Measurements from ENCODE around the gene IRF2.
A peak's percentile ranks its signal among the peaks of the same experiment; 100 is the strongest.

IRF2 gene

GRCh38 chr4:184406958-184407391 lies 67.4 kb downstream of the IRF2 start:
- DNase-seq: peak; percentile 33

- no peak for DNase-seq
Measured at GRCh38 chr4:184404047-184404446, 70.3 kb downstream of the IRF2 start.

GRCh38 chr4:184403384-184403781 lies 71.0 kb downstream of the IRF2 start:
- no peak for DNase-seq

GRCh38 chr4:184402740-184403383 lies 71.5 kb downstream of the IRF2 start:
- no peak for DNase-seq

DNA sequence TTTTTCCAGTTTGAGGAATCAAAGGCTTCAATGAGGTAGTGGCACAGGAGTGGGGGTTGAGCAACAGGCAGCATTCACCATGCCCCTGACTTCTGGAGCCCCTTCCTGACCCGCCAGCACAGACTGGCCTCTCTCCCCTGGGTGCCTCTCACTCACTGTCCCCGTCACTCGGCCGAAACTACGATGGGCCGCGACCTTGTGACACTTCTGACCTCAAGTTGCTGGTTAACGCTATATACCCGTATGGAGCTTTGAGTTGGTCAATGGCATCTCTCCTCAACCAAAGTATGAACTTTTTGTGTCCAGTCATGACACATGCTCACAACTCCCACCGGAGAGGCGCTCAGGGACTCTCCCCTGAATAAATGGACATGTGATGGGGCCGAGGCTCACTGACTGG lies 72.1 kb downstream of the IRF2 start:
- DNase-seq: no peak

DNA sequence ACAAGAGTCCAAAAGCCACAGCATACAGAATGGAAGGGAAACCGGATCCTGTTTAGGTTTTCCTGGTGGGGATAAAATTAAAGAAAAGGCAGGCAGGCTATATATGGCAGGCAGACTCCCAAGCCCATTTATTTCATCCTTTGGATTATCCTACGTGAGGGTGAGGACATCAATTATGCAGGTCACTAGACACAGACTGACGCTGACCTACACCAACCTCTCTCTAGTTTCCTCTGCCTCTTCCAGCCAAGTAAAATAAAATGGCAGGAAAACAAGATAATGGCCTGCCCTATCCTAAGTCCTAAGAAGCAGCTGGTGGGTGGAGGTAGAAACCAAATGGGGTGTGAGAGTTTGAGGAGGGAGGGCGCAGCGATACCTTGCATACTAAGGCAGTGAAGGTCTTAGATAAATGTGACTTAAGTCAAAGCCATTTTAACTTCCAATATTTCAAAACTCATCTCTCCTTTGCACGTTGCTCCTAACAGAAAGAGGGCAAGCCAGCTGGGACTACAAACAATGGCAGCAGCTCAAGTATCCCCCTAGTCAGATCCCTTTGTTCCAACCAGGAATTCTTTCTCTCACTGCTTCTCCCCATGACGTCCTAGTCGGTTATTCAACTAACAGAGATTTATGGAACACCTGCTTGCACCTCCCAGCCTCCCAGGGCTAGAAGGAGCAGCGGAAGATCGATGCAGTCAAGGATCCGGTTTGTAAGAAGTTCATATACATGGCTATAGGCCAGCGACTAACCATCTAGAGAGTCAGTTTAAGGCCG lies 72.8 kb downstream of the IRF2 start:
- DNase-seq: peak; percentile 3

DNA sequence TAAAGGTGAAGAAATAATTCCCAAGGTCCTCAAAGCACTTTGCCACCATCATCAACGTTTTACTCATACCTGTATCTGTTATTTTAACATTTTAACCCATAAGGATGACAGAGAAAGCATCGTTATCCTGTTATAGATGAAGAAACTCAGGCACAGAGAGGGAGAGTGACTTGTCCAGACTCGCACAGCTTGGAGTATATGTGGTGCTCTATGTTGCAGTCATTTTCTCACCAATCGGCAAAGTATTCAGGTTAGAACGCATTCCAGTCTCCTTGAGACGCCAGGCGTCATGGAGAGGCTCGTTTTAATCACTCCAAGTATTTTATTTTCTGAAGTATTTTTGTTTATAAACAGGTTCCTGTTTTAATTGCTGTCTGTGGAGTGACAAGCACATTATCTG lies 73.5 kb downstream of the IRF2 start:
- DNase-seq: no peak

GRCh38 chr4:184400375-184400870 lies 73.9 kb downstream of the IRF2 start:
- no peak for DNase-seq

DNA sequence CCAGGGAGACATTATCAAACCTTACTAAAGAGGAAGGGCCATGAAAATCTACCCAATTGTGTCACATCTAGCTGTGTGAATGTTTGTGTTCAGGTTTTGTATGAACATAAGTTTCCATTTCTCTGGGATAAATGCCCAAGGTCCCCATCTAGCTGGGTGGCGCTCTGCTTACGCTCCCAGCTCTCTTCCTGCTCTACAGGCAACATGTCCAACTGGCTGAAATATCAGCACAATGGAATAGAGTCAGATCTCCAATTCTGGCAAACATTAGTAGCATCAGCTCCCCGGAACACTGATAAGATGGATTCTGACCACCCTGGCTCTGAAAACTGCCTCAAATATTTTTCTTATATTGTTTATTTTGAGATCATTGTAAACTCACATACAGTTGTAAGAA lies 74.8 kb downstream of the IRF2 start:
- DNase-seq: peak; percentile 5

- DNase-seq: no peak
Measured at GRCh38 chr4:184398741-184399511, 75.4 kb downstream of the IRF2 start.

- DNase-seq: peak; percentile 53
Measured at GRCh38 chr4:184397516-184398163, 76.7 kb downstream of the IRF2 start.

DNA sequence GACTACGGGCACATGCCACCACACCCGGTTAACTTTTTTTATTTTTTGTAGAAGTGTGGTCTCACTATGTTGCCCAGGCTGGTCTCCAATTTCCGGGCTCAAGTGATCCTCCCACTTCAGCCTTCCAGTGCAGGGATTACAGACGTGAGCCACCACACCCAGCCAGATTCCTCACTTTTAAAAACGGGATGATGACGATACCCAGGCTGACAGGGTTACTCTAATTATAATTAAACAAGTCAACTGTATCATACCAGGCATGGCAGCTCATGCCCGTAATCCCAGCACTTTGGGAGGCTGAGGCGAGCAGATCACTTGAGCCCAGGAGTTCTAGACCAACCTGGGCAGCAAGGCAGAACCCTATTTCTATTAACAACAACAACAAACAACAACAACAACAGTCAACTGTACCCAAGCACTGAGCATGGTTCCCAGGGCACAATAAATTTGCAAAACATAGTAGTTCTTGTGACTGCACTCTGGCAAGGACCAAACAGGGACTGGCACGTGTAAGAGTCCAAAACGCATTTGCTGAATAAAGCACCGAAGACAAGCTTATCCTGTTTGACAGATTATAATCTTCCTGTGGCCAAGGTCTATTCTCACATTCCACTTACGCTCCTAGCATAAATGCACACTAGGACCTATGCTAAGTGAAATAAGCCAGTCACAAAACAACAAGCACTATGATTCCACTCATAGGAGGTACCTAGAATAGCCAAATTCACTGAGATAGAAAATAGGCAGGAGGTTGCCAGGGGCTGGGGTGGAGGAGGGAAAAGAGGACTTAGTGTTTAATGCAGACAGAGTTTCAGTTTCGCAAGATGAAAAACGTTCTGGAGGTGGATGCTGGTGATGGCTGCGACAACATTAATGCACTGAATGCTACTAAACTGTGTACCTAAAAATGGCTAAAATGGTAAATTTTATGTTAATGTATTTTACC lies 77.5 kb downstream of the IRF2 start:
- peak; percentile 28 for DNase-seq

DNA sequence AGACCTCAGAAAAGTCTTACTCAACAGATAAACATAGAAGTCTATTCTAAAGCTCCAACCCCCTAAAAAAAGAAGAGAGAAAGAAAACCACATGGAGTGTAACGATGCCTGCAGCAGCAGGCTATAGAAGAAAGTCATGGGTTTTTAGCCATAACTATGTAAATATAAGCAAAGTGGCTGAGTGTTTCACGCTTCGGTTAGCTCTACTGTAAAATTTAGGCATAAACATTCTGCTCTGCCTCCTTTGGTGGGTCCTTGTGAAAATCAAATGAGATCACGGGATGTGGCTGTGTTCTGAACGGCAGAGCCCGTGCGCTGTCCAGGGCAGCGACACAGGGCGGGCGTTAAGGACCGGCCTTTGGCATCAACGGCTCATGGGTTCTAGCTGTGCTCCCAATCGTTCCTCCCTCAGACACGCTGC lies 78.4 kb downstream of the IRF2 start:
- DNase-seq: no peak

DNA sequence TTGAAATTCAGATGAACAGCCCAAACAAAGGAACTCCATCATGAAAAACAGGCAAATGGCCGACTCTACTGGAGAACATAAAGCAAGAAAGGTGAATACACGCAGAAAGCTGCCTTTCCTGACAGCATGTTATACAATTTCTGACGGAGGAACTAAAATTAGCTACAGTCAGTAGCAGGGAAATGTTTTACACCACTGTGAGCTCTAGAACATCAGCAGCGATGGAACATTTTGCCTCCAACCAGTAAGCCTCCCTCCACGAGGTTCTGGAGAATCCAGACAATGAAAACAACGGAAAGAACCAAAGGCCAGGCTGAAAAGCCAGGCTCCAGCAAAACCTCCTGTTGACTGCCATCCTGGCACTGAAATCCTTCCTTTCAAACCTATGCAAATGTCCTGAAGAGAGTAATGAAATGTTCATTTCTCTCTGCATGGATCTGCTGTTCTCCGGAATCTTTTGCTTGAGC lies 78.9 kb downstream of the IRF2 start:
- DNase-seq: peak; percentile 58

GRCh38 chr4:184392748-184393559 lies 81.4 kb downstream of the IRF2 start:
- peak; percentile 55 for DNase-seq

- DNase-seq: no peak
Measured at GRCh38 chr4:184392316-184392715, 82.0 kb downstream of the IRF2 start.

DNA sequence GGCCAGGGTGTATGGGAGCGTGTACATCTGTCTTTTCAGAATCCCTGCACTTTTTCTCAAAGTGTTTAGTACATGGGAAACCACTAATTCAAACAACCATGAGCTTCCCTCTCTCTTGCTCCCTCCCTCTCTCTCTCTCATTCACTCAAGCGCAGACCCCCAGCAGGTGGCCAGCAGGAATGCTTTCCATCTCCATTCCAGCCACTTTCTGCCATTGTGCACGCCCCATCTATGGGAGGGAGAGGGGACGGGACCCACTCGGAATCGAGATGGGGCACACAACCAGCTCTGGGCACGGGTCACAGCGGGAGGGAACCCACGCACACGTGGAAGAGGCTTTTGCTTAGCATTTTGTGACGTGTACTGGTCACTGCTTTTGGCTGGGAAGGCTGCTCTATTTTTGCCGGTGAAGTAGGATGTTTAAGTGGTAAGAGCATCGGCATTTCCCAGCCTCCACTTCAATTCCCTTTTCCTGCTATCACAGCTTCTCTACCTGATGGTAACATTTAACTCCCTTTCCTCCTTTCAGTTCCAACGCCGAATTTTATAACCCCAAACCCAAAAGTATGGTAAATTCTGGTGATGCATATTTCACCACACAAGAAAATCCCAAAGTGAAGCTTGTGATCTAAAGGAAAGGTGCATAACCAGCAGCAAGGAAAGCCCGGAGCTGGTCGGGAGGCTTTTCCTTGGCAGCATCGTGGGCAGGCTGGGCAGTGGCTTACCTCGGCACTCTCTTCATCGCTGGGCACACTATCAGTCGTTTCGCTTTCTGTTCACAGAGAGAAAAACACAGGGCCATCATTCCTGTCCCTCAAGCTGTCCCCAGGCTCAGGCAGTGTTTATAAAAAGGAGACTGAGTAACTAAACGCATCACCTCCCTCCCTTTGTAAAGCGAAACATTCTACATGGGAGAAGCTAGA lies 84.1 kb downstream of the IRF2 start:
- no peak for DNase-seq

DNA sequence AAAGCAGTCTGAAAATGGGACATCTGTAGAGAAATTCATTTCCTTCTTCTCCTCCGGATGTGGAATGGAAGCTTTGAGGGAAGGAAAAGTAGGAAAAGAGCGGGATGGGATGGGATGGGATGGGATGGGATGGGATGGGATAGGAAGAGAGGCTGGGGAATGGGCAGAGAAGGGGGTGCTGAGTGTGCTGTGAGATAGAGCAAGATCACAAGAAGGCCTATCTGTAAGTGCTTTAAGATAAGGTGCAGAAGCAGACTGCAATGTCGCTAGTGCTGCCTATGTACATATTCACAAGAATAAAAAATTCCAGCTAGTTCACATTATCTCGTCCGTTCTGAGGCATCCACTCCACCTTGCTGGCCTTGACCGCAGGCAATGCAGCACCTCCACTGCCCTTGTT lies 86.2 kb downstream of the IRF2 start:
- no peak for DNase-seq

DNA sequence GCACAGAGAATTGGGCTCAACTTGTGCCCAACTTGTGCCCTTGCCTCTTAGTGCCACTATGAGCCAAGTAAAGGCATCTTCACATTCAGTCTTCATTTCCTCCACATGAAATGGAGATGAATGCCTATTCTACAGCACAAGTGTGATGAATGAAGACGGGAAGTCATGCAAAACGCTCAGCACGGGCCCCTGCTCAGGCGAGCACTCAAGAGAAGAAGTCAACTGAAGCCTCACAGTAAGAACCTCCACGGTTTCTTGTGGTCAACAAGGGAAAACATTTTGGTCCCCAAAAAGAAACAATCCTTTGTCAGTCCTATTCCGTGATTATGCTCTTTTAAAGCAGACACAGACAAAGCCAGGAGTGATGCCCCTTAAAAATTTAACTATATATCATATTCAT lies 87.0 kb downstream of the IRF2 start:
- no peak for DNase-seq

All from midbrain (tissue), 1 donor.